GM23248 (cell line): Measurements from ENCODE around the gene NEXN. TPM values are rescaled to one million over a fixed set of nuclear protein-coding genes. Genes with fewer than 3 reads are reported as not detected.

ENCODE experiments used
- DNase-seq: peaks from one replicate; pipeline ENCODE4 v3.0.0-alpha.2; 2015
- H2AFZ ChIP-seq: fragments of 200-600 bp; sonication (generic); 2 replicates; pipeline ENCODE4 v1.6.1; 2016; ENCODE audit warnings: antibody characterized with exemption
- H3F3A ChIP-seq: fragments of 200-600 bp; sonication (generic); 2 replicates; pipeline ENCODE4 v1.6.1; 2016; ENCODE audit warnings: mild to moderate bottlenecking, antibody characterized with exemption, mixed run types; ENCODE audit not compliant: insufficient read depth
- H3K27ac ChIP-seq: fragments of 200-600 bp; sonication (generic); 2 replicates; pipeline ENCODE4 v1.5.1; 2016; ENCODE audit warnings: mild to moderate bottlenecking
- H3K27me3 ChIP-seq: fragments of 200-600 bp; sonication (generic); replicated peaks from 2 replicates; pipeline ENCODE4 v1.6.1; 2016; ENCODE audit warnings: mild to moderate bottlenecking; ENCODE audit not compliant: insufficient read depth
- H3K36me3 ChIP-seq: fragments of 200-600 bp; sonication (generic); 2 replicates; pipeline ENCODE4 v1.6.1; 2016; ENCODE audit warnings: low read depth, mild to moderate bottlenecking
- H3K4me1 ChIP-seq: fragments of 200-600 bp; sonication (generic); 2 replicates; pipeline ENCODE4 v1.6.1; 2016; ENCODE audit warnings: mild to moderate bottlenecking; ENCODE audit not compliant: insufficient read depth
- H3K4me2 ChIP-seq: fragments of 200-600 bp; sonication (generic); one replicate; pipeline ENCODE4 v1.6.1; 2016; ENCODE audit warnings: mild to moderate bottlenecking; ENCODE audit not compliant: unreplicated experiment
- H3K4me3 ChIP-seq: fragments of 200-600 bp; sonication (generic); 2 replicates; pipeline ENCODE4 v1.5.1; 2016; ENCODE audit warnings: mild to moderate bottlenecking
- H3K79me2 ChIP-seq: fragments of 200-600 bp; sonication (generic); 2 replicates; pipeline ENCODE4 v1.6.1; 2016; ENCODE audit warnings: mild to moderate bottlenecking; ENCODE audit not compliant: insufficient read depth
- H3K9ac ChIP-seq: fragments of 200-600 bp; sonication (generic); 2 replicates; pipeline ENCODE4 v1.6.1; 2016; ENCODE audit warnings: mild to moderate bottlenecking
- H3K9me2 ChIP-seq: fragments of 200-600 bp; sonication (generic); 2 replicates; pipeline ENCODE4 v1.6.1; 2016; ENCODE audit warnings: mixed run types, mild to moderate bottlenecking, moderate library complexity; ENCODE audit not compliant: insufficient read depth
- H3K9me3 ChIP-seq: fragments of 200-600 bp; sonication (generic); one replicate; pipeline ENCODE4 v1.6.1; 2017; ENCODE audit warnings: low read depth
- H4K20me1 ChIP-seq: fragments of 200-600 bp; sonication (generic); 2 replicates; pipeline ENCODE4 v1.6.0; 2016; ENCODE audit not compliant: insufficient read depth
- EZH2 ChIP-seq: fragments of 200-600 bp; sonication (generic); IDR thresholded peaks from 2 replicates; pipeline ENCODE4 v1.6.1; 2018; ENCODE audit warnings: antibody characterized with exemption, mild to moderate bottlenecking; ENCODE audit not compliant: insufficient read depth, poor library complexity, severe bottlenecking
- EZH2phosphoT487 ChIP-seq: fragments of 200-600 bp; sonication (generic); IDR thresholded peaks from 2 replicates; pipeline ENCODE4 v1.6.1; 2018; ENCODE audit warnings: antibody characterized with exemption, moderate library complexity, mild to moderate bottlenecking, low read depth; ENCODE audit not compliant: insufficient read depth
- WGBS, 2 experiments: methylation state at CpG; one replicate each; pipeline ENCODE4 v1.1.6; 2015 to 2017; ENCODE audit warnings: low lambda C conversion rate in 2 of 2, low coverage in 1 of 2; ENCODE audit errors: missing lambda C conversion rate in 2 of 2; 5-methylcytosine and 5-hydroxymethylcytosine counted together
- in situ Hi-C: fragments of 300-500 bp; cut with MboI; formaldehyde crosslinking; loops from 2 replicates; pipeline ENCODE4 v1.15.0; 2020
- polyA plus RNA-seq: library from polyadenylated mRNA; unstranded; fragments of >200 nt; fragmentation: Nextera tagmentation; extraction: Ambion mirVana; gene quantifications from 2 replicates; pipeline ENCODE4 v1.2.1, GENCODE V29; 2016
- total RNA-seq: library from RNA; depleted of rRNA; stranded (reverse); fragments of >200 nt; shearing (Covaris generic); gene quantifications from 2 replicates; pipeline ENCODE4 v1.2.3, GENCODE V29; 2014

Gene NEXN
- total and polyA plus RNA-seq, 2 experiments from 2014 or later, result 17.2 to 70.4 TPM

DNA sequence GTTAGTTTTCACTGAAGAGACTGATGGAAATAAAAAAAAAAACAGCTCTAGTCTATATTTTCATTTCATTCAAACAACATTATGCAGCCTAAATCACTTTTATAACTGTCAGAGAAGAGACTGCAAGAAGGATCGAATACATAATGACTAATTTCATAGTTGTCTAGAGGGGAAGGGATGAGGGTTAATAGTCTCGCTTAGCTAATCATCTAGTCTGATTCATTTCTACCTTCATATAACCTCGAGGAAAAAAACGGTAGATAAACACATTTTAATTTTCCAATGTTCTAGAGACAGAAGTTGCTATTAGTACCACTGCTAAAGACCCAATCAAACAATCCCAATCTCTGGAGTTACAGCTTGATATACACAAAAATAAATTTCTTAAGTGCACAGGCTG, 87.0 kb downstream of the NEXN start:
- Histone ChIP-seq H3K27ac (peak overlapping the region; percentile 98), H3K79me2 (peaks cover 95% of the 10 kb centered on the region), H3K9me2 (no peaks in the 10 kb centered on the region), H3K4me1 (peaks cover 27% of the 10 kb centered on the region), H3K9me3 (no peaks in the 10 kb centered on the region), H3K9ac (peak overlapping the region; percentile 99), H2AFZ (no peak overlapping the region), H3K4me2 (peak overlapping the region; percentile 91), H3K36me3 (peaks cover 19% of the 10 kb centered on the region), H4K20me1 (peaks cover 23% of the 10 kb centered on the region; the same call in 1 of the 2 replicates), H3F3A (peaks cover 42% of the 10 kb centered on the region), H3K4me3 (peak overlapping the region; percentile 96), H3K27me3 (no peaks in the 10 kb centered on the region)
- 19 to 24% methylated on average over 4 of the region's 4 CpGs for WGBS, 2 experiments
- in situ Hi-C loops, result loop anchor here (10.0 kb wide), 1 partner anchor 139 kb away; no protein-coding TSS in a partner anchor
- no peak for TF ChIP-seq EZH2
- TF ChIP-seq EZH2phosphoT487, result no peak
- peak; percentile 72 for DNase-seq

DNA sequence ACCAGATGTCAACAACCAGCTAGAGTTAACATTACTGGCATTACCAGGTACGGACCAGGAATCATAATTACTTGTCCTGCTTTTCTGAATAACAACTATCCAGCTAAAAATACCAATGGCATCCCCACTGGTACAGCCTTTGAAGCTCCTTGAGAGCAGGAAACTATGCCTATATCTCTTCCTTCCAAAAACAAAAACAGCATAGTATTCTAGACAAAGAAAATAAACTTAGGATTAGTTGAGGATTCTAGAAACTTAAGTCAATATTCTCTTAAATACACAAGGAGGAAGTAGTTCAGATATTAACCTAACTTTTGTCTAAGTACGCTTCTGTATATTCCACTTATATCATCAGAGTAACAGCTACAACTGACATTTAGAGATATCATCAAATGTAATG, 87.5 kb downstream of the NEXN start:
- Histone ChIP-seq H3K79me2 (peaks cover 95% of the 10 kb centered on the region), H3K9ac (peak overlapping the region; percentile 99), H2AFZ (no peak overlapping the region), H3K36me3 (peaks cover 14% of the 10 kb centered on the region), H3F3A (peaks cover 42% of the 10 kb centered on the region), H3K4me1 (peaks cover 31% of the 10 kb centered on the region), H3K9me2 (no peaks in the 10 kb centered on the region), H3K4me3 (peak overlapping the region; percentile 96), H3K9me3 (no peaks in the 10 kb centered on the region), H3K4me2 (peak overlapping the region; percentile 91), H3K27ac (peak overlapping the region; percentile 98), H4K20me1 (peaks cover 22% of the 10 kb centered on the region; the same call in 1 of the 2 replicates), H3K27me3 (no peaks in the 10 kb centered on the region)
- WGBS, 2 experiments, result 32 to 42% methylated on average over 2 of the region's 2 CpGs
- no peak for TF ChIP-seq EZH2
- TF ChIP-seq EZH2phosphoT487, result no peak
- peak; percentile 19 for DNase-seq
- in situ Hi-C loops, result loop anchor here (10.0 kb wide), 1 partner anchor 139 kb away; no protein-coding TSS in a partner anchor

DNA sequence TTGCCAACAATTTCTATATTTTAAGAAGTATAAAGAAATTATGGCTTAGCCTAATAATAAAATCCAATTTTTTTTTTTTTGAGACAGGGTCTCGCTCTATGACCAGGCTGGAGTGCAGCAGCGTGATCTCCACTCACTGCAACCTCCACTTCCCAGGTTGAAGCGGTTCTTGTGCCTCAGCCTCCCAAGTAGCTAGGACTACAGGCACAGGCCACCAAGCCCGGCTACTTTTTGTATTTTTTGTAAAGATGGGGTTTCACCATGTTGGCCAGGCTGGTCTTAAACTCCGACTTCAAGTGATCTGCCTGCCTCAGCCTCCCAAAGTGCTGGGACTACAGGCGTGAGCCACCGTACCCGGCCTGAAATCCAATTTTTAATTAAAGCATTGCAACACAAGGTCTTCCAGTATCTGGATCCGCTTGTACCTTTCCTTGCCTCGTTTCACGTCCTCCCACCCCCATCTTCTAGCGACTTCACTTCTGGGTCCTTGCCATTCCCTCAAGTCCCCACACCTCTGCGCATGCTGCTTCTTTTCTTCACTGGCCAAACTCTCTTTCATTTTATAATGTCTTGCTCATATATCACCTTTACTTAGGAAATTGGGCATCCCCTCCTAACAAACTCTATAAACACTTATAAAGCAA, 88.1 kb downstream of the NEXN start:
- no peaks in the 10 kb centered on the region for H3K27me3 ChIP-seq
- H2AFZ ChIP-seq, result no peak overlapping the region
- no peaks in the 10 kb centered on the region for H3K9me2 ChIP-seq
- no peak for TF ChIP-seq EZH2phosphoT487
- no peak for TF ChIP-seq EZH2
- peaks cover 13% of the 10 kb centered on the region for H3K36me3 ChIP-seq
- H3K4me3 ChIP-seq, result peak overlapping the region; percentile 96
- H3K9me3 ChIP-seq, result no peaks in the 10 kb centered on the region
- H3K27ac ChIP-seq, result peak overlapping the region; percentile 98
- no peak for DNase-seq
- peaks cover 42% of the 10 kb centered on the region for H3F3A ChIP-seq
- peaks cover 22% of the 10 kb centered on the region; the same call in 1 of the 2 replicates for H4K20me1 ChIP-seq
- H3K4me1 ChIP-seq, result peaks cover 37% of the 10 kb centered on the region
- in situ Hi-C loops, result loop anchor here (10.0 kb wide), 1 partner anchor 138 kb away; no protein-coding TSS in a partner anchor
- 84 to 85% methylated on average over 13 of the region's 13 CpGs for WGBS, 2 experiments
- H3K9ac ChIP-seq, result peak overlapping the region; percentile 99
- H3K4me2 ChIP-seq, result peak overlapping the region; percentile 91
- peaks cover 95% of the 10 kb centered on the region for H3K79me2 ChIP-seq

DNA sequence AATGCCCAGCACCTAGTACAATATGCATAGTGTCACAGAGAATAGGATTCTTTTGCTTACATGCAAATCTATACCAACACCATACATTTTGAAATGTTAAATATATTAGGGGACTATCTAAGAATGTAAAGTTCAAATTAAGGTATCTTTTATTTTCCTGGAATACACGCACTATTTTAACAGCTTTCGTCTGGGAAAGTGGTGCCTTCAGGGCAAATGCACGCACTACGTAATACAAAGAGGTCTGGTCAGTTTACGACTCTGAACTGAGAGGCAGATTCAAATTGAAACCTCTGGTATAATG, 89.5 kb downstream of the NEXN start:
- in situ Hi-C loops, result loop anchor here (10.0 kb wide), 1 partner anchor 137 kb away; no protein-coding TSS in a partner anchor
- 1% methylated on average over 5 of the region's 5 CpGs for WGBS, 2 experiments
- Histone ChIP-seq H3K79me2 (peaks cover 95% of the 10 kb centered on the region), H3K36me3 (peaks cover 8% of the 10 kb centered on the region; the same call in 1 of the 2 replicates), H2AFZ (peak overlapping the region; percentile 81; the same call in 1 of the 2 replicates), H3K4me2 (peak overlapping the region; percentile 91), H3K27me3 (no peaks in the 10 kb centered on the region), H3K9me2 (no peaks in the 10 kb centered on the region), H3K9ac (peak overlapping the region; percentile 99), H3K27ac (peak overlapping the region; percentile 98), H3F3A (peaks cover 42% of the 10 kb centered on the region), H3K4me1 (peaks cover 37% of the 10 kb centered on the region), H4K20me1 (peaks cover 22% of the 10 kb centered on the region; the same call in 1 of the 2 replicates), H3K4me3 (peak overlapping the region; percentile 96), H3K9me3 (no peaks in the 10 kb centered on the region)
- DNase-seq, result no peak
- TF ChIP-seq EZH2phosphoT487, result no peak
- no peak for TF ChIP-seq EZH2
